ENCODE data around the gene OR13C4. TPM values are rescaled to one million over a fixed set of nuclear protein-coding genes. Genes with fewer than 3 reads are reported as not detected.

OR13C4 gene
- polyA plus RNA-seq, 1 of the 3 experiments (the other 2 are of a cell fraction): not detected

DNA sequence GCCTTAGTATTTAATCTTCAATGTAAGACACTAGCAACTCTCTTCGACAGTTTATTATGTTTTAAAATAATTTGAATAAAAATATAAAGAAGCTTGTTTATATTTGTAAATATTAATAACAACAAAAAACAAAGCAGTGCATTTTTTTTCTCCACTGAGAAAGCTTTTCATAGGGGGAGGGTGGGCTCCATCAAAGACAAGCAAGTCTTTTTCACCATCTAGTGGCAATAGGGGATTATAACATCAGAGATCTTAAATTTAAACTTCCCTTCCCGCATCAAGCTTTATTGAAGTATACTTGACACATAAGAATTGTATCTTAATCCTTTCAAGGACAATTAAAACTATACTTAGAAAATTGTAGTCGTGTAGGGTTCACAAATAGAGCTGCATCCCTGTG is 32.2 kb downstream of the OR13C4 start:
- DNase-seq: peak; percentile 22
- TF ChIP-seq JUND (IDR thresholded peaks at IDR 0.05) (no peak), FOXJ3 (CRISPR knock-in tag; IDR thresholded peaks at IDR 0.05) (no peak), SIN3A (IDR thresholded peaks at IDR 0.05; ENCODE audit: borderline replicate concordance, low read depth, low read length) (no peak), NRF1 (IDR thresholded peaks at IDR 0.05; ENCODE audit: low read depth, low read length) (no peak), GATA2 (CRISPR knock-in tag; IDR thresholded peaks at IDR 0.05) (no peak), YY1 (IDR thresholded peaks at IDR 0.05; ENCODE audit: low read depth) (no peak), SMC3 (IDR thresholded peaks at IDR 0.05; ENCODE audit: low read depth, low read length) (peak; percentile 25), RAD21 (IDR thresholded peaks at IDR 0.05; ENCODE audit: low read length) (peak; percentile 53), RXRA (IDR thresholded peaks at IDR 0.05; ENCODE audit: borderline replicate concordance, low read depth) (no peak), ELF1 (IDR thresholded peaks at IDR 0.05) (no peak), POLR2AphosphoS5 (IDR thresholded peaks at IDR 0.05; ENCODE audit: low read depth, low read length) (no peak)
- TF ChIP-seq, protein P1, sequence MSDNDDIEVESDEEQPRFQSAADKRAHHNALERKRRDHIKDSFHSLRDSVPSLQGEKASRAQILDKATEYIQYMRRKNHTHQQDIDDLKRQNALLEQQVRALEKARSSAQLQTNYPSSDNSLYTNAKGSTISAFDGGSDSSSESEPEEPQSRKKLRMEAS (IDR thresholded peaks at IDR 0.05; ENCODE audit: low read depth): no peak
- TF ChIP-seq, protein P2, sequence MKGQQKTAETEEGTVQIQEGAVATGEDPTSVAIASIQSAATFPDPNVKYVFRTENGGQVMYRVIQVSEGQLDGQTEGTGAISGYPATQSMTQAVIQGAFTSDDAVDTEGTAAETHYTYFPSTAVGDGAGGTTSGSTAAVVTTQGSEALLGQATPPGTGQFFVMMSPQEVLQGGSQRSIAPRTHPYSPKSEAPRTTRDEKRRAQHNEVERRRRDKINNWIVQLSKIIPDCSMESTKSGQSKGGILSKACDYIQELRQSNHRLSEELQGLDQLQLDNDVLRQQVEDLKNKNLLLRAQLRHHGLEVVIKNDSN (IDR thresholded peaks at IDR 0.05; ENCODE audit: borderline replicate concordance, low read depth): no peak
- TF ChIP-seq, protein P3, sequence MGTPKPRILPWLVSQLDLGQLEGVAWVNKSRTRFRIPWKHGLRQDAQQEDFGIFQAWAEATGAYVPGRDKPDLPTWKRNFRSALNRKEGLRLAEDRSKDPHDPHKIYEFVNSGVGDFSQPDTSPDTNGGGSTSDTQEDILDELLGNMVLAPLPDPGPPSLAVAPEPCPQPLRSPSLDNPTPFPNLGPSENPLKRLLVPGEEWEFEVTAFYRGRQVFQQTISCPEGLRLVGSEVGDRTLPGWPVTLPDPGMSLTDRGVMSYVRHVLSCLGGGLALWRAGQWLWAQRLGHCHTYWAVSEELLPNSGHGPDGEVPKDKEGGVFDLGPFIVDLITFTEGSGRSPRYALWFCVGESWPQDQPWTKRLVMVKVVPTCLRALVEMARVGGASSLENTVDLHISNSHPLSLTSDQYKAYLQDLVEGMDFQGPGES (IDR thresholded peaks at IDR 0.05; ENCODE audit: low read depth, low read length): no peak
- TF ChIP-seq, protein P4, sequence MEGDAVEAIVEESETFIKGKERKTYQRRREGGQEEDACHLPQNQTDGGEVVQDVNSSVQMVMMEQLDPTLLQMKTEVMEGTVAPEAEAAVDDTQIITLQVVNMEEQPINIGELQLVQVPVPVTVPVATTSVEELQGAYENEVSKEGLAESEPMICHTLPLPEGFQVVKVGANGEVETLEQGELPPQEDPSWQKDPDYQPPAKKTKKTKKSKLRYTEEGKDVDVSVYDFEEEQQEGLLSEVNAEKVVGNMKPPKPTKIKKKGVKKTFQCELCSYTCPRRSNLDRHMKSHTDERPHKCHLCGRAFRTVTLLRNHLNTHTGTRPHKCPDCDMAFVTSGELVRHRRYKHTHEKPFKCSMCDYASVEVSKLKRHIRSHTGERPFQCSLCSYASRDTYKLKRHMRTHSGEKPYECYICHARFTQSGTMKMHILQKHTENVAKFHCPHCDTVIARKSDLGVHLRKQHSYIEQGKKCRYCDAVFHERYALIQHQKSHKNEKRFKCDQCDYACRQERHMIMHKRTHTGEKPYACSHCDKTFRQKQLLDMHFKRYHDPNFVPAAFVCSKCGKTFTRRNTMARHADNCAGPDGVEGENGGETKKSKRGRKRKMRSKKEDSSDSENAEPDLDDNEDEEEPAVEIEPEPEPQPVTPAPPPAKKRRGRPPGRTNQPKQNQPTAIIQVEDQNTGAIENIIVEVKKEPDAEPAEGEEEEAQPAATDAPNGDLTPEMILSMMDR (IDR thresholded peaks at IDR 0.05): peak; percentile 52
- TF ChIP-seq, protein P5, sequence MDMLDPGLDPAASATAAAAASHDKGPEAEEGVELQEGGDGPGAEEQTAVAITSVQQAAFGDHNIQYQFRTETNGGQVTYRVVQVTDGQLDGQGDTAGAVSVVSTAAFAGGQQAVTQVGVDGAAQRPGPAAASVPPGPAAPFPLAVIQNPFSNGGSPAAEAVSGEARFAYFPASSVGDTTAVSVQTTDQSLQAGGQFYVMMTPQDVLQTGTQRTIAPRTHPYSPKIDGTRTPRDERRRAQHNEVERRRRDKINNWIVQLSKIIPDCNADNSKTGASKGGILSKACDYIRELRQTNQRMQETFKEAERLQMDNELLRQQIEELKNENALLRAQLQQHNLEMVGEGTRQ (IDR thresholded peaks at IDR 0.05; ENCODE audit: borderline replicate concordance, low read depth, low read length): no peak
- WGBS (ENCODE audit: low lambda C conversion rate): 14% methylated on average over 3 of the region's 3 CpGs
- ChIA-PET POLR2A (no interaction called here), CTCF (interaction anchor here (0.7 to 2.0 kb wide), 4 partner anchors 9 to 1354 kb away, joined by 3 to 6 read pairs (median 3); no protein-coding TSS in a partner anchor)
- Histone ChIP-seq H3K27me3 (ENCODE audit: insufficient read depth) (no peaks in the 10 kb centered on the region), H3K36me3 (replicated peaks in 1 of 2; ENCODE audit: control insufficient read depth in 1 of 2, insufficient read depth in 2 of 2, low read length in 1 of 2) (no peaks in the 10 kb centered on the region), H3K79me2 (ENCODE audit: insufficient read depth) (no peaks in the 10 kb centered on the region), H4K20me1 (ENCODE audit: insufficient read depth) (no peaks in the 10 kb centered on the region), H3K9me3 (no peaks in the 10 kb centered on the region), H2AFZ (ENCODE audit: low read depth) (no peak overlapping the region), H3K4me1 (ENCODE audit: control insufficient read depth in 1 of 2, insufficient read depth in 2 of 2, low read depth in 1 of 2, low read length in 1 of 2) (no peaks in the 10 kb centered on the region), H3K4me2 (no peak overlapping the region), H3K9me2 (no peaks in the 10 kb centered on the region), H3F3A (replicated peaks; ENCODE audit: insufficient read depth) (no peaks in the 10 kb centered on the region), H3K4me3 (ENCODE audit: low read depth in 2 of 2, low read length in 1 of 2) (no peak overlapping the region), H3K27ac (ENCODE audit: low read depth in 2 of 2, low read length in 1 of 2) (no peak overlapping the region), H3K9ac (no peak overlapping the region)

Measured in SK-N-SH (cell line).